ENCODE data around the gene ATL1. TPM values are rescaled to one million over a fixed set of nuclear protein-coding genes. Genes with fewer than 3 reads are reported as not detected.

Gene ATL1
- total RNA-seq, 1 donor from 2014 or later: 1.8 TPM

DNA sequence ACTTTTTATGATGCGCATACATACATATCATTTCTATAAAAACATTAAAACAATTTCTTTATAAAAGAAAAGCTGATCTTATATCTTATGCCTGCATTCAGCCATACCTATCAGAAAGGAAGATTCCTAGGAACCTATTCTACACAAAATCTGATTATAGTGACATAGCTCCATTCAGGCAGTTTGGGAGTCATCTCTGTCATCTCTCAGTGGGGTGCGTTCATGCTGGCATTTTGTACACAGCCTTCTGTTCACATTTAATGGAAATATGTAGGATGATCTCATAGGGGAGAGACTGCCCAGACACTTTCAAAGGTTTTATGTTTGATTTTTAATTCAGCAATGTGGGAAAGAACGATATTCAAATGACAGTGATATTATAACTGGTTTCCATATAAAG lies 52.9 kb downstream of the ATL1 start:
- TF ChIP-seq, protein P1, sequence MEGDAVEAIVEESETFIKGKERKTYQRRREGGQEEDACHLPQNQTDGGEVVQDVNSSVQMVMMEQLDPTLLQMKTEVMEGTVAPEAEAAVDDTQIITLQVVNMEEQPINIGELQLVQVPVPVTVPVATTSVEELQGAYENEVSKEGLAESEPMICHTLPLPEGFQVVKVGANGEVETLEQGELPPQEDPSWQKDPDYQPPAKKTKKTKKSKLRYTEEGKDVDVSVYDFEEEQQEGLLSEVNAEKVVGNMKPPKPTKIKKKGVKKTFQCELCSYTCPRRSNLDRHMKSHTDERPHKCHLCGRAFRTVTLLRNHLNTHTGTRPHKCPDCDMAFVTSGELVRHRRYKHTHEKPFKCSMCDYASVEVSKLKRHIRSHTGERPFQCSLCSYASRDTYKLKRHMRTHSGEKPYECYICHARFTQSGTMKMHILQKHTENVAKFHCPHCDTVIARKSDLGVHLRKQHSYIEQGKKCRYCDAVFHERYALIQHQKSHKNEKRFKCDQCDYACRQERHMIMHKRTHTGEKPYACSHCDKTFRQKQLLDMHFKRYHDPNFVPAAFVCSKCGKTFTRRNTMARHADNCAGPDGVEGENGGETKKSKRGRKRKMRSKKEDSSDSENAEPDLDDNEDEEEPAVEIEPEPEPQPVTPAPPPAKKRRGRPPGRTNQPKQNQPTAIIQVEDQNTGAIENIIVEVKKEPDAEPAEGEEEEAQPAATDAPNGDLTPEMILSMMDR (IDR thresholded peaks at IDR 0.05; ENCODE audit: unreplicated experiment): no peak
- no peaks in the 10 kb centered on the region for H3K9me3 Mint-ChIP-seq
- no peaks in the 10 kb centered on the region for H3K27me3 Mint-ChIP-seq (ENCODE audit: low read depth)
- no peaks in the 10 kb centered on the region for H3K36me3 Mint-ChIP-seq
- no peak overlapping the region for H3K27ac Mint-ChIP-seq
- DNase-seq (ENCODE audit: low spot score in 2 of 2, unreplicated experiment in 2 of 2): no peak
- no peak overlapping the region for H3K4me3 Mint-ChIP-seq
- peaks cover 2% of the 10 kb centered on the region for H3K4me1 Mint-ChIP-seq

DNA sequence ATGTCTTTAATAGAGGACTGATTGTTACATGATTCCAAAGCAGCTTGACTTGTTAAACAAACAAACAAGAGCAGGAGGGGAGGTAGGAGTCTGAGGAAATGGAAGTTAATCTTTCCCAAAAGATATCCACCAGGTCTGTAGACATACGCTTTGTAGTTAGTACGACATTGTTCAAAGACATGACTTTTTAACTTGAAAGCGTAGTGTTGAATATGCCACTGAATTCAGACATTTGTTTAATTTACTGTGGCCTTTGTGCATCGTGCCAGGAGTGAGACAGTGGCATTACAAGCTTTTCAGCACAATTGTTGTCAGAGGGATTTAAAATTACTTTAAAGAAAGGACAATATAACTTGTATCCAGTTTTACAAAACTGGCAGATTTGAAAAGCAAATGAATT lies 55.1 kb downstream of the ATL1 start:
- no peaks in the 10 kb centered on the region for H3K27me3 Mint-ChIP-seq (ENCODE audit: low read depth)
- H3K4me1 Mint-ChIP-seq: peaks cover 5% of the 10 kb centered on the region
- no peaks in the 10 kb centered on the region for H3K36me3 Mint-ChIP-seq
- TF ChIP-seq, protein P1 (IDR thresholded peaks at IDR 0.05; ENCODE audit: unreplicated experiment): no peak
- no peak overlapping the region for H3K27ac Mint-ChIP-seq
- DNase-seq (ENCODE audit: low spot score in 2 of 2, unreplicated experiment in 2 of 2): no peak
- H3K9me3 Mint-ChIP-seq: no peaks in the 10 kb centered on the region
- H3K4me3 Mint-ChIP-seq: no peak overlapping the region

DNA sequence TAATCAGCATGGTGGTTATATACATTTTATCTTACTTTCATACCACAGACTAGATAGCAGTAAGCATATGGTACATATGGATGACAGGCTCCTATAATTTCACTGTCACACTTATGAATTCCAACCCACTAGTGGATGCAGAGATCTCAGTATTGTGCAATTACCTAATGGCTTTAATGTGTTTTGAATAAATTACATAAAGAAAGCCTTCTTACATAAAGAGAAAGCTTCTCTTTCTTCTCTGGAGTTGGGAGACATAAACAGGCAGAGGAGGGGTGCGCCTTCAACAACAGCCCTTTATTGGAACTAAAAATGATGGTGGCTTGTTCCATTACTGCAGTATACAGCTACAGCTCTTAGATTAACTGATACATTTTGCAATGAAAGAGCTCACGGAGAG lies 55.6 kb downstream of the ATL1 start:
- Mint-ChIP-seq H3K27ac (no peak overlapping the region), H3K4me1 (peaks cover 10% of the 10 kb centered on the region), H3K4me3 (no peak overlapping the region), H3K27me3 (ENCODE audit: low read depth) (no peaks in the 10 kb centered on the region), H3K36me3 (no peaks in the 10 kb centered on the region), H3K9me3 (no peaks in the 10 kb centered on the region)
- TF ChIP-seq, protein P1 (IDR thresholded peaks at IDR 0.05; ENCODE audit: unreplicated experiment): no peak
- DNase-seq (ENCODE audit: low spot score in 2 of 2, unreplicated experiment in 2 of 2): no peak

DNA sequence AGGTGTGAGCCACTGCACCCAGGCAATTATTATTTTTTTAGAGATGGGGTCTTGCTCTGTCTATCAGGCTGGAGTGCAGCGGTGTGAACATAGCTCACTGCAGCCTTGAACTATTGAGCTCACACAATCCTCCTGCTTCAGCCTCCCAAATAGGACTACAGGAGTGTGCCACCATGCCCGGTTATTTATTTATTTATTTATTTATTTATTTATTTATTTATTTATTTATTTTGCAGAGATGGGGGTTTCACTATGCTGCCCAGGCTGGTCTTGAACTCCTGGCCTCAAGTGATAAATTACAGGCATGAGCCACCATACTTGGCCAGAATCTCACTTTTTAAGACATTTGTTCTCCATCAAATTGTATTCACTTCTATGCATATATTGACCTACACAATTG lies 56.3 kb downstream of the ATL1 start:
- peaks cover 11% of the 10 kb centered on the region for H3K4me1 Mint-ChIP-seq
- no peak overlapping the region for H3K27ac Mint-ChIP-seq
- H3K27me3 Mint-ChIP-seq (ENCODE audit: low read depth): no peaks in the 10 kb centered on the region
- no peak overlapping the region for H3K4me3 Mint-ChIP-seq
- no peaks in the 10 kb centered on the region for H3K36me3 Mint-ChIP-seq
- no peak for DNase-seq (ENCODE audit: low spot score in 2 of 2, unreplicated experiment in 2 of 2)
- TF ChIP-seq, protein P1 (IDR thresholded peaks at IDR 0.05; ENCODE audit: unreplicated experiment): no peak
- no peaks in the 10 kb centered on the region for H3K9me3 Mint-ChIP-seq

DNA sequence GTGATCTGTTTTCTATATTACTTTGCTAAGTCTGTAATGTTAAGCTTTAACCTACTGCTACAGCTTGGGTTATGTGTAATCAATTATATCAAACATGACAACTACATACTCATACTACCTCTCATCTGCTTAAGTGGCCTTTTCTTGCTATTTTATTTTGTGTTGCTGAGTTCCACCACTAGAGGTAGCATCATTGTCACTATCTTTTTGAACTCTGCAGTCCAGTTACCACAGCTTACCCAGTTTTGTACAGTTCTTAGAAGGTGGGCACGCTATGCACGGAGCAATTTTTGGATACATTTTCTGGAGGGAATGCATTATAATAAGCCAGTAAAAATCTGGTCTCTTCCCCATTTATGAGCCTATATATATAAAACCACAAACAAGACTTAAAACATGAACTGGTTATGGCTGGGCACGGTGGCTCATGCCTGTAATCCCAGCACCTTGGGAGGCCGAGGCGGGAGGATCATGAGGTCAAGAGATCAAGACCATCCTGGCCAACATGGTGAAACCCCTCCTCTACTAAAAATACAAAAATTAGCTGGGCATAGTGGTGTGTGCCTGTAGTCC lies 59.7 kb downstream of the ATL1 start:
- Mint-ChIP-seq H3K27ac (no peak overlapping the region), H3K9me3 (no peaks in the 10 kb centered on the region), H3K36me3 (no peaks in the 10 kb centered on the region), H3K4me1 (peaks cover 11% of the 10 kb centered on the region), H3K4me3 (no peak overlapping the region), H3K27me3 (ENCODE audit: low read depth) (no peaks in the 10 kb centered on the region)
- DNase-seq (ENCODE audit: low spot score in 2 of 2, unreplicated experiment in 2 of 2): no peak
- TF ChIP-seq, protein P1 (IDR thresholded peaks at IDR 0.05; ENCODE audit: unreplicated experiment): peak; percentile 66

DNA sequence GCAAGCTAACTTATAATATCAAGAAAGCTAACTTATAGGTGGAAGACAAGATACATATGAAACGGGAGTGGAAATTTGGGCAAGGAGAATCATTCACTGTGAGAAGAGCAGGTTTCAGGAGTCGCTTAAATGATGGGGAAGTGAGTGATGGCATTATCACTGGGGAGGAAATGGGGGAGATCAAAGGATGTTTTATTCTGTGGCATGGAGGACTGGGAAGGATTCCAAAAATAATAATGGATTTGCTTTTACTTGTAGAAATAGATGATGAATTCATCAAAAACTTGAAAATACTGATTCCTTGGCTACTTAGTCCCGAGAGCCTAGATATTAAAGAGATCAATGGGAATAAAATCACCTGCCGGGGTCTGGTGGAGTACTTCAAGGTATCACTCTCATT lies 60.4 kb downstream of the ATL1 start:
- TF ChIP-seq, protein P1 (IDR thresholded peaks at IDR 0.05; ENCODE audit: unreplicated experiment): no peak
- Mint-ChIP-seq H3K9me3 (no peaks in the 10 kb centered on the region), H3K4me1 (peaks cover 9% of the 10 kb centered on the region), H3K27ac (no peak overlapping the region), H3K27me3 (ENCODE audit: low read depth) (no peaks in the 10 kb centered on the region), H3K36me3 (no peaks in the 10 kb centered on the region), H3K4me3 (no peak overlapping the region)
- DNase-seq (ENCODE audit: low spot score in 2 of 2, unreplicated experiment in 2 of 2): no peak
